DOHH2 (cell line): ENCODE results near the gene VIT.

Experiments
- H3F3A ChIP-seq: fragments of 200-600 bp; sonication (generic), shearing (Covaris generic); 2 replicates; pipeline ENCODE4 v1.6.0; 2016; ENCODE audit warnings: antibody characterized with exemption, mild to moderate bottlenecking; ENCODE audit not compliant: control insufficient read depth, insufficient read depth
- H3K27ac ChIP-seq: fragments of 200-600 bp; sonication (generic); 2 replicates; pipeline ENCODE4 v1.5.1; 2014; ENCODE audit warnings: low read depth, mild to moderate bottlenecking, low read length, moderate library complexity
- H3K27me3 ChIP-seq: fragments of 200-600 bp; sonication (generic); 2 replicates; pipeline ENCODE4 v1.6.1; 2014; ENCODE audit warnings: mild to moderate bottlenecking, low read length, mixed read lengths; ENCODE audit not compliant: control insufficient read depth
- H3K36me3 ChIP-seq: fragments of 200-600 bp; sonication (generic); 2 replicates; pipeline ENCODE4 v1.6.1; 2014; ENCODE audit warnings: mild to moderate bottlenecking, low read length, moderate library complexity, mixed read lengths; ENCODE audit not compliant: control insufficient read depth
- H3K4me1 ChIP-seq: fragments of 200-600 bp; sonication (generic); 2 replicates; pipeline ENCODE4 v1.6.1; 2014; ENCODE audit warnings: mild to moderate bottlenecking, low read length, mixed read lengths; ENCODE audit not compliant: control insufficient read depth
- H3K4me2 ChIP-seq: fragments of 200-600 bp; sonication (generic); 2 replicates; pipeline ENCODE4 v1.6.0; 2014; ENCODE audit warnings: mild to moderate bottlenecking, low read length, moderate library complexity
- H3K4me3 ChIP-seq: fragments of 200-600 bp; sonication (generic); 2 replicates; pipeline ENCODE4 v1.5.1; 2014; ENCODE audit warnings: mild to moderate bottlenecking, low read length, mixed read lengths
- H3K79me2 ChIP-seq: fragments of 200-600 bp; sonication (generic); 2 replicates; pipeline ENCODE4 v1.6.1; 2014; ENCODE audit warnings: mild to moderate bottlenecking, low read length, mixed read lengths; ENCODE audit not compliant: control insufficient read depth
- H3K9me2 ChIP-seq: fragments of 200-600 bp; sonication (generic); replicated peaks from 2 replicates; pipeline ENCODE4 v1.6.1; 2014; ENCODE audit warnings: mild to moderate bottlenecking, low read length, mixed read lengths; ENCODE audit not compliant: control insufficient read depth
- H3K9me3 ChIP-seq: fragments of 200-600 bp; sonication (generic); 2 replicates; pipeline ENCODE4 v1.6.1; 2014; ENCODE audit warnings: antibody characterized with exemption, low read length, mixed read lengths; ENCODE audit not compliant: control insufficient read depth, insufficient read depth
- H4K20me1 ChIP-seq: fragments of 200-600 bp; sonication (generic); 2 replicates; pipeline ENCODE4 v1.6.0; 2014; ENCODE audit warnings: low read depth, mild to moderate bottlenecking, antibody characterized with exemption, low read length, moderate library complexity; ENCODE audit not compliant: control insufficient read depth, insufficient read depth
- CTCF ChIP-seq: fragments of 200-600 bp; sonication (generic); IDR thresholded peaks from one replicate; pipeline ENCODE4 v1.5.1; 2014; ENCODE audit warnings: antibody characterized with exemption, mild to moderate bottlenecking, low read depth, low read length; ENCODE audit not compliant: poor library complexity, severe bottlenecking
- EZH2phosphoT487 ChIP-seq: fragments of 200-600 bp; sonication (generic); IDR thresholded peaks from 2 replicates; pipeline ENCODE4 v1.6.1; 2017; ENCODE audit warnings: borderline replicate concordance, mild to moderate bottlenecking, antibody characterized with exemption, low read length, moderate library complexity, mixed read lengths

VIT gene

GRCh38 chr2:36785179-36785795, 88.8 kb downstream of the VIT start:
- no peaks in the 10 kb centered on the region for H3F3A ChIP-seq
- no peaks in the 10 kb centered on the region for H3K36me3 ChIP-seq
- H3K4me2 ChIP-seq, result no peak overlapping the region
- no peaks in the 10 kb centered on the region for H3K9me3 ChIP-seq
- H3K79me2 ChIP-seq, result no peaks in the 10 kb centered on the region
- H3K27me3 ChIP-seq, result peaks cover 21% of the 10 kb centered on the region
- no peak overlapping the region for H3K4me3 ChIP-seq
- peak; percentile 95 for TF ChIP-seq CTCF
- no peak for TF ChIP-seq EZH2phosphoT487
- H3K27ac ChIP-seq, result no peak overlapping the region
- peaks cover 9% of the 10 kb centered on the region for H3K4me1 ChIP-seq
- H3K9me2 ChIP-seq, result no peaks in the 10 kb centered on the region
- no peaks in the 10 kb centered on the region for H4K20me1 ChIP-seq

- Histone ChIP-seq H3K4me3 (no peak overlapping the region), H3K9me3 (no peaks in the 10 kb centered on the region), H3K4me1 (peaks cover 9% of the 10 kb centered on the region), H3F3A (no peaks in the 10 kb centered on the region), H3K27ac (no peak overlapping the region), H4K20me1 (no peaks in the 10 kb centered on the region), H3K9me2 (no peaks in the 10 kb centered on the region), H3K79me2 (no peaks in the 10 kb centered on the region), H3K36me3 (no peaks in the 10 kb centered on the region), H3K4me2 (no peak overlapping the region), H3K27me3 (peaks cover 14% of the 10 kb centered on the region)
- TF ChIP-seq EZH2phosphoT487 (no peak), CTCF (no peak)
Observed at GRCh38 chr2:36789181-36789804, 92.8 kb downstream of the VIT start.

GRCh38 chr2:36792951-36793350, 96.4 kb downstream of the VIT start:
- Histone ChIP-seq H3K79me2 (no peaks in the 10 kb centered on the region), H3K4me3 (no peak overlapping the region), H3K4me2 (no peak overlapping the region), H3K36me3 (no peaks in the 10 kb centered on the region), H3K9me2 (no peaks in the 10 kb centered on the region), H4K20me1 (no peaks in the 10 kb centered on the region), H3K27ac (no peak overlapping the region), H3F3A (no peaks in the 10 kb centered on the region), H3K4me1 (peaks cover 9% of the 10 kb centered on the region), H3K27me3 (peaks cover 22% of the 10 kb centered on the region), H3K9me3 (no peaks in the 10 kb centered on the region)
- TF ChIP-seq EZH2phosphoT487, result no peak
- no peak for TF ChIP-seq CTCF
